CD4-positive, alpha-beta T cell treated with Interleukin-6 for 4 hours (primary cell): ENCODE measurements around the gene CEMIP.

Experiments used
- DNase-seq: peaks from one replicate; pipeline ENCODE4 v3.0.0-alpha.2; 2020; ENCODE audit warnings: mixed read lengths

CEMIP gene

DNA sequence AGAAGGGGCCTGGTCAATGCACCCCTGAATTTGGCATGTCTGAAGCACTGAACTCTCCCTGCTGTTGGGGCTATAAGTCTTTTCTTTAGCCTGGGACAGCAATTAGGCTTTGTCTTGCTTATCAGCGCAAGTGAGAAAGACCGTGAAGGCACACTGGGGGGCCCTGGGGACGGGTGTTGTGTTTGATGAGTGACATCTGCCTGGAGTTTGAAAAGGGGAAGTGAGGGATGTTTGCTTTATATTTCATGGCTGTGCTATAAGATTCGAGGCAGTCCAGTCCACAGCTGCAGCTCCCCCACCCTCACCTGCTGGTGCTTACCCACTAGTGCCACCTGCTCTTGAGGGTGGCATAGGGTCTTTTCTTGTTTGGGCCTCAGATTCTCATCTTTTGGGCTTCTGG, 44.8 kb downstream of the CEMIP start:
- DNase-seq: no peak

DNA sequence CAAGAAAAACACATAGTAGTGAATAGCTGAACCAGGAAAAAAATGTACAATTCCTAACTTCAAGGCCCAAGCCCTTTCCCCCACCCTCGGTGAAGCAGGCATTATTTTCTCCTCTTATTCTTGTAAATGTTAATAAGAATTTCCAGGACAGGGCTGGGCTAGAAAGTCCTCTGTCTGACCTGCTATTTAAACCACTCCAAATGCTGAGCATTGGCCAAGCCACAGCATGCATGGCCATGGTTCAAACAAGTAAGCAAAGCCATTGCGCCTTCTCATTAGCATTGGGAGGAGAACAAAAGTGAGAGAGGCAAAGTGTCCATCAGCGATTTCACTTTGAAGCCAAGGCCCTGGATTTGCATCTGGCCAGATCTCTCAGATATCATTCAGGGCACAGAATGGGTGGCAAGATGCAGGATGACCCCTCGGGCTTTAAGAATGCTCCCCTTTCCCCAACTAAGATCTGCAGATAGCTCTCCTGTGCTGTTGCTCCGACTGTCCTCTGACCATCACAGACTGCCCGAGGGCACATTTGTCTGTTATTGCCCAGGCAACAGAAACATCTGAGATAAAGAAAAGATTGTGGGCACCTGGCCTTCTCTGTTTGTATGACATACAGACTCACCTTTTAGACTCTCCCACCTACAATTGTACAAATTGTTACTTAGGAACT, 46.3 kb downstream of the CEMIP start:
- DNase-seq: no peak

GRCh38 chr15:80828796-80829195, 49.6 kb downstream of the CEMIP start:
- no peak for DNase-seq

- no peak for DNase-seq
Measured at GRCh38 chr15:80830677-80831076, 51.5 kb downstream of the CEMIP start.

- DNase-seq: no peak
Measured at GRCh38 chr15:80831192-80831591, 52.0 kb downstream of the CEMIP start.

DNA sequence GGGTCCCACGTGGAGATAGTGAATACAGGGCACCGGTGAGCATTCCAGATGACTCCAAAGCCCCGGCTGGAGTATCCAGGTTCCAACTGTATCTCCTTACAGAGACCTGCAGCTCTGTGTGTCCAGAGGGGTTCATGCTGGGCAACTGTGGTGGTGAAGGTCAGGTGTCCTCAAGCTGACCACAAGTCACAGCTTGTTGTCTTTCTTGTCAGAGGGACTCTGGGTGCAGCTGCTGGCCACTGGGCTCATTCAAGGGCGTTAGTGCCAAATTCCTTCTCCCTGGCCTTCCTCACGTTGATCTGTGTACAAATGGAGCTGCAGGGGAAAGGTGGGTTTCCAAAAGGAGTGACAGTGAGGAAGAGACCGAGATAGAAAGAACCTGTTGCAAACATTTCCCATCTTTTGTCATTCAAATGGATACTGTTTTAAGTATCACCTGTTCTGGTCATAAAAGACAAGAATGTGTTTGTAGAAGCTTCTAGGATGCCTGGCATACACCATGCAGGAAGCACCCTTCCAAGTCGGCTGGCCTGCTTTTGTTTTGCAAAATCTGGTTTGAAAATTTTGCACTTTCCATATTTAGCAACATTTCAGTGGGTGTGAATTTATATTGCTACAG, 52.5 kb downstream of the CEMIP start:
- DNase-seq: no peak

DNA sequence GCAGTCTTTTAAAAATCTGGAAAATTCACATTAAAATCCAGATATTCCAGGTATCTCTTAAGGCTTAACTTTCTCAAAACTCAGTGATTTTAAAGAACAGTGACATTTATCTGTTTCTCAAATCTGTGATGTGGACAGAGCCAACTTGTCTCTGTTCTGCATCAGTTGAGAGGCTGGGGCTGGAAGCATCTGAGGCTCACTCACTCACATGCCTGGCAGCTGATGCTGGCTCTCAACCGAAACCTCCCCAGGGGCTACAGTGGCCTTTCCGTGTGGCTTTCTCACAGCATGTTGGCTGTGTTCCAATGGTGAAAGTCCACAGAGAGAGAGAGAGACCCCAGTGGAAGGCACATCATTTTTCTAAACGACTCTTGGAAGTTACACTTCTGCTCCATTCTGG, 53.5 kb downstream of the CEMIP start:
- no peak for DNase-seq

DNA sequence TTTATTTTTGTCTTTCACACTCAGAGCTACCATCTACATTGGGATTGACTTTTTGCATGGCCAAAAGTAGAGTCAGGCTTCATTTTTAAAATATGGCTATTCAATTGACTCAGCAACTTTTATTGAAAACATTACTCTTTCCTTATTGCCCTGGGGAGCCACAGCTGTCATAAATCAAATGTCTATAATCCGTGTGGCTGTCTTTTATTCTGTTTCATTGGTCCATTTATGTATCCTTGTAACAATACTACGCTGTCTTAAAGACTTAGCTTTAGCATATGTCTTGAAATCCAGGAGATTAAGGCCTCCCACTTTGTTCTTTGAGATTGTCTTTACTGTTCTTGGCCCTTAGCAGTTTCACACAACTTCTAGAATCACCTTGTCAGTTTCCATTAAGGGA, 55.2 kb downstream of the CEMIP start:
- DNase-seq: no peak

- DNase-seq: no peak
Measured at GRCh38 chr15:80834906-80835305, 55.7 kb downstream of the CEMIP start.

DNA sequence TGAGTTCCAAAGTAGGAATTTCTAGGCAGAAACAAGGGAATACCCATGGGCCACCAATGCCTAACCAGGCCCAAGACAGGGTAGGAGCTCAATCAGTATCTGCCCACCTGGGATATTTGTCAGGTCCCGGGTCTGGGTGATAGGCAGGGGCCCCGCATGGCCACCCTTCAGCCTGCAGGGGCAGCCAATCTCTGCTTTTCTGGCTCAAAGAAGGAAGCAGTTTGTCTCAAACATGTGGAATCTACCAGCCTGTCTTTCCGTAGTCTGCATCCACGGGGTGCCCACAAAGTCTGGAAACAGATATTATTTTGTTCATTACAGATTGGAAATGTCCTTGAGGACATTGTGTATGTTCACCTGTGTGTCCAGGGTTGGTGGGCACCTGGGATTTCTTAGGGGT, 56.2 kb downstream of the CEMIP start:
- DNase-seq: no peak

DNA sequence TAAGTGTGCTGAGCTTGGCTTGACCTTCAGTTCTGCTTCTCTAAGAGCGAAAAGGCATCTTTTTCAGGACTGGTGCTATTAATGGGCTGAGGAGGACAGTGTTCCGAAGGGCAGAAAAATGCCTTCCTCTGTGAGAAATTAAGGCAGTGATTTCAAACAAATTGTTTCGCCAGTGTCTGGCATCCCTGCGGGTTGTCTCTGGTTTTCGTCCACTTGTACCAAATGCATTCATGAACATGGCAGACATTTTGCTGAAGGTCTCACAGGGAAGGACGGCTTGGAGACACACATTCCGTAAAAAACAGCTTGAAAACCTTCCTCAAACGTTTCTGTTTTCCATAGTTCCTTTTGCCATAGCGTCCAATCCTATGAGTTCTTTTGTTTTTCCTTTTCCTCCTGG, 57.1 kb downstream of the CEMIP start:
- no peak for DNase-seq

GRCh38 chr15:80837006-80837405, 57.8 kb downstream of the CEMIP start:
- DNase-seq: no peak

DNA sequence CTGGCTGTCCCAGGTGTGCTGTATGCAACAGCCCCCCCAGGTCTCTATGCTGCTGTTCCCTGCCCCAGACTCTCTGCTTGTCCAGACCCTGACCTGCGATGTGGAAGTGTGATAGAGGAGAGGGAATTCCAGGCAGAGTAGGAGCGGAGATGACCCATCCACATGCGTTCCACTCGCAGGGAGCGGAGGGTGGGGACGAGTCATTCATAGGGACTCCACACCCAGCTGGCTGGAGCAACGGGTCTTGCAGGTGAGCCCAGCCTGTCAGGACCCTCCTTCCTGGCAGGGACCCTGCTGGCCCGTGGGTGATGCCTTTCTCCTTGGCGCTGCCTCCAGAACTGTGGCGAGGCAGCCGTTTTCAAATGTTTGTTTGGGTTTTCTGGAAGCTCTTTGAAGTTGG, 58.8 kb downstream of the CEMIP start:
- no peak for DNase-seq

DNA sequence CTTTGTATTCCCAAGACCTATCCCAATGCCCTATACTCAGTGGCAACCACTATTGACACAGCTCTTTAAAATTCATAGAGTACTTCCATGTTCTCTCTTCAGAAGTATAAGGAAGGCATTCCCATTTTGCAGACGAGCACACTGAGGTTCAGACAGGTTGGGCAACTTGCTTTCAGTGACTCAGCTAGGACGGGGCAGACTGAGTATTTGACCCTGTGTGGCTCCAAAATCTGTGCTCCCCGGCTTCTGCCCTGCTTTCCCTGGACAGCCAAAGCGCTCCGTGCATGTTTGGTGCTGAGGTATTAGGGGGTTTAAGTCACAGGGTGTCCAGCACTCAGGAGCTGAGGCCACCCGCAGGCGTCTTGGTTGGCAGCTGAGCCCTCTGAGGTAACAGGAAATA, 59.5 kb downstream of the CEMIP start:
- no peak for DNase-seq

DNA sequence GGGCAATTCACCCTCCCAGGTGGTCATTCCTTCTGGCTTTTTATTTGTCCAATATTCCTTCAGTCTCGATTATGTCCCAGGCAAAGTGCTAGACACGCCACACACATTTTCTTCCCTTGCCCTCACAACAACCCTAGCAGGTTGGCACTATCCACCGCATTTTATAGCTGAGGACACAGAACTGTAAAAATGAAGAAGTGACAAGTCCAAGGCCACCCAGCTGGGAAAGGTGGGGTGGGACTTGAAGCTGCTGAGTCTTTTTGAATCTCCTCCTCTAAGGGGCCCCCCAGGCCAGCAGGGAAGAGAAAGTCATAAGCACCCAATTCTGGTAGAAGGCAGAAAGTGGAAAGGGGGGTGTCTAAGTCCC, 60.6 kb downstream of the CEMIP start:
- DNase-seq: no peak

DNA sequence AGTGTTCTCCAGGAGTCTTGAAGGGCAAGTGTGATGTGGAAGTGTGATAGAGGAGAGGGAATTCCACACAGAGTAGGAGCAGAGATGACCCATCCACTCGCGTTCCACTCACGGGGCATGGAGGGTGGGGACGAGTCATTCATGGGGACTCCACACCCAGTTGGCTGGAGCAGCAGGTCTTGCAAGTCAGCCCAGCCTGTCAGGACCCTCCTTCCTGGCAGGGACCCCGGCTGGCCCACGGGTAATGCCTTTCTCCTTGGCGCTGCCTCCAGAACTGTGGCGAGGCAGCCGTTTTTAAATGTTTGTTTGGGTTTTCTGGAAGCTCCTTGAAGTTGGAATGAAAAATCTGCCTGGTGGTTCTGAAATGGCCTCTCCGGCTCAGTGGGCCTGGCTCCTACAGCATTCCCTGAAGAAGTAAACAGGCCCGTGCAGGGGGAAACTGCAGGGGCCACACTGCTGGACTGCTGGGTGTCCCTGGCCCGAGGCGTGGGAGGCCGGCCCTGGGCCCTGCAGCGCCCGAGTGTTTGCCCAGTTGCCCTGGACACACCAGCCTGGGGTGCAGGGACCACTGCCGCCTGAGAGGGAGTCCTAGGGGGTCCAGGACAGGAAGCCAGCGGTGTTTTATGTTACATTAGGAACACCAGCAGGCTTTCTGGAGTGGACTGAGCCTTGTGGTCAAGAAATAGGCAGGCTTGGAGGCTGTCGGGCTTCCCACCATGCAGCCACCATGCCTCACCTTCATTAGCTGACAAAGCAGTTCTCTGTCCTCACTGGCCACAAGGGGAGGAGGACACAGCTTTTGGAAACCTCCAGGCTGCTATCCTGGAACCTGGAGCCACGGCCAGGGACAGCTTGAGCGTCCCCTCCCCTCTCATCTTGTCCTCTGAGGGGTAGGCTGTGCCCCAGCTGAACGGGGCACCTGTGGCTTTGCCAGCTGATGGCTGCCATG, 61.3 kb downstream of the CEMIP start:
- DNase-seq: no peak

DNA sequence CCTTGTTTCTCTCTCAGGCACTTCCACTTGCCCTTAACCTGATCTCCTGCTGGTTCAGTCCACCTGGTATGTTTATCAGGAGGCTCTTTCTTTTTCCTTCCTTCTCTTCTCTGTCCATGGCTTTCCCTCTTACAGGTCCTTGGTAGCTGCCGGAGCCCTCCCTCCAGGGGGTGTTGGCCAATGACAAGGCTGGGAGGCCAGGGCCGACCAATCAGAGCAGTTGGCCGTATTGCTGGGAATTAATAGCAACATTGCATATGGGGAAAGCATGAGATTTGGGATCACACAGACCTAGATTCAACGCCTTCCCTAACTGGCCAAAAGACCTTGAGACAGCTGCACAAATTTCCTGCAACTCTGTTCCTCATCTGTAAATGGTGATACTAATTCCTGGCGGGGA, 62.4 kb downstream of the CEMIP start:
- DNase-seq: no peak

DNA sequence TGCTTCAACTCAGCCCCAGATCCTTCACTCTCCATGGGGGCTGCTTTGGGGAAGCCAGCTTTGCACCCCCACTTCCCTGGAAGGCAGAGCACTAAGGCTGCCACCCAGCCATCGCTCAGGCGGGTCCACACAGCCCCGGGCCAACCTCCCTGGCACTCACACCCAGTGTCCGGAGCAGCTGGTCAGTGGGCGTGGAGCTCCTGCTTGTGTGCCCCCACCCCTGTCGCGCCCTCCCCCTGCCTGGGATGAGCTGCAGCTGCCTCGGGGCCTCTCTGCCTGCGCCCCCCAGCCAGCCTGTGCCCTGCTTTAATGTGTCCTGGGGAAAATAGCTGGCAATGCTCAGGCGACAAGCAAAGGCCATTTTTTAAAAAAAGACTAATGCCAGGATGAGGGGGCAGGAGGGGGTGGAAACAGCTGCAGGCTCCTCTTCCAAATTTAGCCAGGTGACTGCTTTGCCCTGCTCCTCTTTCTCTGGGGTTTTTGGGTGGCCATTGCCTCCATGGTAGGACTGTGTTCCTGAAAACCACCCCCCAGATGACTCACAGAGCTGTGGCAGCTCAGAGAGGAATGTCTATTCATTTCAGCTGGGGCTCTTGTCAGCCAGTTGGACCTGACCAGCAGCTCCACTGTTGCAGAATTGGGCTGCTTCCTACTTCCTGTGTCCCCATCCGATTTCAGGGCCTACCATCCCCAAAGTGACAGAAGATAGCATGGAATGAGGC, 65.0 kb downstream of the CEMIP start:
- no peak for DNase-seq

GRCh38 chr15:80846031-80846815, 67.1 kb downstream of the CEMIP start:
- no peak for DNase-seq

GRCh38 chr15:80849308-80849707, 70.1 kb downstream of the CEMIP start:
- DNase-seq: no peak

DNA sequence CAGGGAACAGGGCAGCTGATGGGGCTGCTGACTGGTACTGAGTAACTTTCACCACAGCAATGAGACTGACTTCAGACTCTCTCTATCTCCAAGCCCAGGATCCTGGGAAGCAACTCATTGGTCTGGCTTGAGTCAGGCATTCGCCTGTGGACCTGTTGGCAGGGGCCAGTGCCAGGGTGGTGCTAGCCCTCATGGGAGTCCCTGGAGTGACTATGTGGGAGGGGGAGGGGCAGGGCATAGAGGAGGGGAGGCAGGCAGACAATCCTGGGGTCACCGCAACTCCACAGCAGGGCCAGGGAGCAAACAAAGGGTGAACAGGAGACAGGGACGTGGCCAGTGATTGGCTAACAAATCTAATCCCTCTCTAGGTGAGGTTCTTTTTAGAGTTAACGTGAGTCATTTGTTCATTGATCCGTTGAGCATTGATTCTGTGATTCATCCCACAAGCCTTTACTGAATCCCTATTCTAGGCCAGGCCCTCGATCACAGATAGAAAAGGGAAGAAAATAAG, 71.8 kb downstream of the CEMIP start:
- DNase-seq: no peak

DNA sequence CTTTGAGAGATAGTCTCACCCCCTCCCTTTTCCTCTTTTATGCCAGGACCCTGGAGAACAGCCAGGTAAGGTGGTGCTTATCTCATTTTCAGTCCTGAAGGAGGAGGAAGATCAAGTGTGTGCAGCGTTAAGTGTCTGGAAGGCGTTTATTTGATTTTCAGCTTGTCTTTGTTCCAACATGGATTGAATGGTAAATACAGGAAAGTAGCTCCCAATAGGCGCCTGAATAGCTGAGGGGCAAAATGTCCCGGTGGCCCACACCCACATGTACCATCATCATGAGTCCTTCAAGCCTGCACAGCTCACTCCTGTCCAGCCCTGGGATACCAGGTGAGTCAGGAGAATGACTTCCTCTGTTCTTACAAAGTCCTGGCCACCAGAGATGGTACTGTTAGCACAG, 73.5 kb downstream of the CEMIP start:
- no peak for DNase-seq
